Measurements from ENCODE around the gene RPS6KB2.

DNA sequence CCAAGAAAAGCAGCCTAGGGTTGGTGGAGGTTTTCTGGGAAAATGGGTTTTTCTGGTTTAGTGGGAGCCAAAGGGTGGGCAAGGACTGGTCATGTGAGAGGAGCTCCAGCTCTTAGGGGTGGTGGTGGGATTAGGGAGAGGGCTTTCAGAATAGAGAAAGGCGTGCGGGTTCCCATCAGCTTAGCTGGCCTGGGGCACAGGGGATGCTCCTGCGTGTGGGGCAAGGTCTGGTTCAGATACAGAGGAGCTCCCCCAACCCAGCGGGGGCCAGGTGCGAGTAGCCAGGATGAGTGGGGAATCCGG lies 40.1 kb downstream of the RPS6KB2 start:
- TF ChIP-seq, protein P1, sequence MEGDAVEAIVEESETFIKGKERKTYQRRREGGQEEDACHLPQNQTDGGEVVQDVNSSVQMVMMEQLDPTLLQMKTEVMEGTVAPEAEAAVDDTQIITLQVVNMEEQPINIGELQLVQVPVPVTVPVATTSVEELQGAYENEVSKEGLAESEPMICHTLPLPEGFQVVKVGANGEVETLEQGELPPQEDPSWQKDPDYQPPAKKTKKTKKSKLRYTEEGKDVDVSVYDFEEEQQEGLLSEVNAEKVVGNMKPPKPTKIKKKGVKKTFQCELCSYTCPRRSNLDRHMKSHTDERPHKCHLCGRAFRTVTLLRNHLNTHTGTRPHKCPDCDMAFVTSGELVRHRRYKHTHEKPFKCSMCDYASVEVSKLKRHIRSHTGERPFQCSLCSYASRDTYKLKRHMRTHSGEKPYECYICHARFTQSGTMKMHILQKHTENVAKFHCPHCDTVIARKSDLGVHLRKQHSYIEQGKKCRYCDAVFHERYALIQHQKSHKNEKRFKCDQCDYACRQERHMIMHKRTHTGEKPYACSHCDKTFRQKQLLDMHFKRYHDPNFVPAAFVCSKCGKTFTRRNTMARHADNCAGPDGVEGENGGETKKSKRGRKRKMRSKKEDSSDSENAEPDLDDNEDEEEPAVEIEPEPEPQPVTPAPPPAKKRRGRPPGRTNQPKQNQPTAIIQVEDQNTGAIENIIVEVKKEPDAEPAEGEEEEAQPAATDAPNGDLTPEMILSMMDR (IDR thresholded peaks at IDR 0.05), result no peak
- TF ChIP-seq POLR2A (IDR thresholded peaks at IDR 0.05; ENCODE audit: low read depth), result no peak
